Vagina (tissue), 2 donors: ENCODE measurements around the gene NPIPA5. TPM values are rescaled to one million over a fixed set of nuclear protein-coding genes. Genes with fewer than 3 reads are reported as not detected.
"Not testable (repeated sequence)": the region's sequence is repeated elsewhere in the genome, so short reads cannot be mapped to it uniquely, and the experiment has no call there.

Source experiments
- DNase-seq, 2 donors: peaks; one replicate each; pipeline ENCODE4 v3.0.0-alpha.2; 2017; ENCODE audit errors: extremely low spot score in 2 of 2
- H3K27ac ChIP-seq: fragments of 200-600 bp; sonication (generic); one replicate; pipeline ENCODE4 v1.5.1; 2019
- H3K27me3 ChIP-seq: fragments of 200-600 bp; sonication (generic); one replicate; pipeline ENCODE4 v1.5.1; 2019
- H3K36me3 ChIP-seq, 2 donors: fragments of 200-600 bp; sonication (generic); one replicate each; pipeline ENCODE4 v1.5.1; 2017 to 2019
- H3K4me1 ChIP-seq: fragments of 200-600 bp; sonication (generic); one replicate; pipeline ENCODE4 v1.5.1; 2019
- H3K4me3 ChIP-seq, 2 donors: fragments of 200-600 bp; sonication (generic); 1 replicate in 1 of 2; 2 replicates in 1 of 2; pipeline ENCODE4 v1.5.1; 2016 to 2019
- H3K9me3 ChIP-seq: fragments of 200-600 bp; sonication (generic); one replicate; pipeline ENCODE4 v1.5.1; 2019
- POLR2A ChIP-seq, 2 donors: fragments of 450-650 bp; IDR thresholded peaks; one replicate each; pipeline ENCODE4 v1.6.1; 2017; ENCODE audit warnings: antibody characterized with exemption in 2 of 2, mild to moderate bottlenecking in 2 of 2, moderate library complexity in 2 of 2
- POLR2AphosphoS5 ChIP-seq, 2 donors: sonication (generic); formaldehyde crosslinking; IDR thresholded peaks; one replicate each; pipeline ENCODE4 v1.9.0; 2017; ENCODE audit warnings: antibody characterized with exemption in 2 of 2, mild to moderate bottlenecking in 2 of 2, low read depth in 1 of 2; ENCODE audit not compliant: insufficient read depth in 1 of 2
- intact Hi-C: fragments of 100-400 bp; cut with DNase I; formaldehyde crosslinking; loops from one replicate; pipeline ENCODE4 v1.15.1; 2023
- total RNA-seq: library from RNA; depleted of rRNA; stranded (reverse); fragments of >200 nt; gene quantifications from one replicate; pipeline ENCODE4 v1.2.3, GENCODE V29; 2016
- TF ChIP-seq, protein P1 (sequence below), 3 experiments: fragments of 450-650 bp in 2 of 3; fragments of 200-600 bp in 1 of 3; sonication (generic) in 1 of 3; IDR thresholded peaks; one replicate each; pipeline ENCODE4 v1.5.1; 2017 to 2019; ENCODE audit warnings: antibody characterized with exemption in 3 of 3, mild to moderate bottlenecking in 2 of 3, moderate library complexity in 2 of 3

Gene NPIPA5
- total RNA-seq, 1 donor from 2014 or later, result 5.9 TPM

DNA sequence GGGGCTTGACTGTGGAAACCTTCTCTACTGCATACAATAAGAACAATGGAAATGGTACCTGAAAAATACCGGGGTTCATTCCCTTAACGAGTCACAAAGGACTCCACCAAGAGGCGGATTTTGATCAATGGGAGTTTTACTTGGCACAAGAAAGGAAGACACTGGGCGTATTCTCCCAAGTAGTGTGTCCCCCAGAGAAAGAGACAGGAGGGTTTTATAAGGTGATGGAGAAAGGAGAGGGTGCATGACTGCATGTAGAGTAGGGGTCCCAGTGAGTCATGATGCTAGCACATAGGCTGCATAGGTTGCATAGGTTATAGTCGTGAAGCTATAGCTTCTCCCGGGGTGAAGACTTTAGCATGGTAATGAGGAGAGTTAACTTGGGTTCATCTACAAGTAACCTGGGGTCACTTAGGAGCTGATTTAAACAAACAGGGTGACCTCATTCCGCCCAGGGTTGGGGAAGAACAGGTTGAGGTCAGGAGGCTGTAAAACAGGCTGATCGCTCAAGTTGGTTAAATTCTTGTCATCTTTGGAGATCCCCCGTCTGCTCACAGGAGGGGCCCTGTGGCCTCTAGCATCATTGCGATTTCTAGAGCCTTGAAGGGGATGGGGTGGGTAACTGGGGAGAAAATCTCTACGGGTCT lies 19.0 kb upstream of the NPIPA5 start:
- no peaks in the 10 kb centered on the region for H3K9me3 ChIP-seq
- H3K4me1 ChIP-seq, result no peaks in the 10 kb centered on the region
- H3K36me3 ChIP-seq, result no peaks in the 10 kb centered on the region
- DNase-seq, result no peak
- H3K27me3 ChIP-seq, result no peaks in the 10 kb centered on the region
- intact Hi-C loops, result no loop called here
- TF ChIP-seq POLR2A (IDR thresholded peaks at IDR 0.05), result no peak
- TF ChIP-seq POLR2AphosphoS5 (IDR thresholded peaks at IDR 0.05; ENCODE audit: insufficient read depth in 1 of 2, low read depth in 1 of 2), result no peak
- TF ChIP-seq, protein P1, sequence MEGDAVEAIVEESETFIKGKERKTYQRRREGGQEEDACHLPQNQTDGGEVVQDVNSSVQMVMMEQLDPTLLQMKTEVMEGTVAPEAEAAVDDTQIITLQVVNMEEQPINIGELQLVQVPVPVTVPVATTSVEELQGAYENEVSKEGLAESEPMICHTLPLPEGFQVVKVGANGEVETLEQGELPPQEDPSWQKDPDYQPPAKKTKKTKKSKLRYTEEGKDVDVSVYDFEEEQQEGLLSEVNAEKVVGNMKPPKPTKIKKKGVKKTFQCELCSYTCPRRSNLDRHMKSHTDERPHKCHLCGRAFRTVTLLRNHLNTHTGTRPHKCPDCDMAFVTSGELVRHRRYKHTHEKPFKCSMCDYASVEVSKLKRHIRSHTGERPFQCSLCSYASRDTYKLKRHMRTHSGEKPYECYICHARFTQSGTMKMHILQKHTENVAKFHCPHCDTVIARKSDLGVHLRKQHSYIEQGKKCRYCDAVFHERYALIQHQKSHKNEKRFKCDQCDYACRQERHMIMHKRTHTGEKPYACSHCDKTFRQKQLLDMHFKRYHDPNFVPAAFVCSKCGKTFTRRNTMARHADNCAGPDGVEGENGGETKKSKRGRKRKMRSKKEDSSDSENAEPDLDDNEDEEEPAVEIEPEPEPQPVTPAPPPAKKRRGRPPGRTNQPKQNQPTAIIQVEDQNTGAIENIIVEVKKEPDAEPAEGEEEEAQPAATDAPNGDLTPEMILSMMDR (IDR thresholded peaks at IDR 0.05), result no peak
- no peak overlapping the region for H3K4me3 ChIP-seq
- H3K27ac ChIP-seq, result no peak overlapping the region

DNA sequence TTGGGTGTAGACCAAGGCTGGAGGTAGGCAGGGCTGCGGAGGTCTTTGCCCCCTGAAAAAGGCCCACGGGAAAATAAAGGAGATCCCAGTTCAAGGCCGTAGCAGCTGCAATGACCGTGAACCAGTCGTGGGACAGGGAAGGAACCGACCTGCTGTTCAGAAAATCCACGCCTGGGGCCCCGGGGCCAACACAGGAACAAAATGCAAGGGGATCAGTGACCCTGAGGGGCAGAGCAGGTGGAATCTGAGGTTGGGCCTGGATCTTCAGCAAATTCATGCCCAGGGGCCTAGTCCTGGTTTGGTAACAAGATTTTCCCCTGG lies 18.4 kb upstream of the NPIPA5 start:
- H3K27ac ChIP-seq, H3K4me1 ChIP-seq, H3K9me3 ChIP-seq, intact Hi-C loops, H3K27me3 ChIP-seq, H3K36me3 ChIP-seq, DNase-seq: not testable (repeated sequence)
- peak overlapping the region; percentile 56 to 57 for H3K4me3 ChIP-seq

DNA sequence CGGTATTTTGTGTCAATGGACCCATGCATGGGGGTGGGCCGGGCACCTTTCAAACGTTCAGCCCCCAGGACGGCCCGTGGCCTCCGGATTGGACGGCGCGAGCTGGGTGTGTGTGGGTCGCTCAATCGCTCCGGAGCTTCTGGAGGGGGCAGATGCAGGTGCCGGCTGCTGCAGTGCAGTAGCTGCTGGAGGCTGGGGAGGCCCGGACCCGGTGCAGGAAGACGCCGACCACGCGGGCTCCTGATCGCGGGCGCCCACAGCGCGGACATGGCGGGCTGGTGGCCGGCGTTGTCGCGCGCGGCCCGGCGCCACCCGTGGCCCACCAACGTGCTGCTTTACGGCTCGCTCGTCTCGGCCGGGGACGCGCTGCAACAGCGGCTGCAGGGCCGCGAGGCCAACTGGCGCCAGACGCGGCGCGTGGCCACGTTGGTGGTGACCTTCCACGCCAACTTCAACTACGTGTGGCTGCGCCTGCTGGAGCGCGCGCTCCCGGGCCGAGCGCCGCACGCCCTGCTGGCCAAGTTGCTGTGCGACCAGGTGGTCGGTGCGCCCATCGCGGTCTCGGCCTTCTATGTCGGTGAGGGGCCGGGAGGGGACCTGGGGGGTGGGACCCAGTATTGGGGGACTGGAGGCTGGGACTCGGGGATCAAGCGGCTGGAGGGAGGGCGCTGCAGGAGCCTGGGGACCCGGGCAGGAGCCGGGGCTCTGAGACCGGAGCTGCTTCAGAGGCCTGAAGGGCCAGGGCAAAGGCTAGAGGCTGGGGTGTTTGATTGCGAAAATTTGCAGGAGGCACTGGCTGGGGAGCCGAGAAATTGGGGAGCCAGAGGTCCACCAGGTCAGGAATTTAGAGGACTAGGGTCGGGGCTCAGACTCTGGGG lies 17.8 kb upstream of the NPIPA5 start, which contains the start of gene MPV17L:
TSS of gene MPV17L (plus strand) at position 124 of the 878 bp plus-strand sequence. CDS start at position 268, 144 bp downstream.
- H3K27me3 ChIP-seq, H3K9me3 ChIP-seq, intact Hi-C loops, H3K4me1 ChIP-seq, H3K36me3 ChIP-seq, DNase-seq: not testable (repeated sequence)
- Histone ChIP-seq H3K27ac (peak within 1 kb of the TSS; percentile 31), H3K4me3 (peak within 1 kb of the TSS; percentile 56 to 57)

DNA sequence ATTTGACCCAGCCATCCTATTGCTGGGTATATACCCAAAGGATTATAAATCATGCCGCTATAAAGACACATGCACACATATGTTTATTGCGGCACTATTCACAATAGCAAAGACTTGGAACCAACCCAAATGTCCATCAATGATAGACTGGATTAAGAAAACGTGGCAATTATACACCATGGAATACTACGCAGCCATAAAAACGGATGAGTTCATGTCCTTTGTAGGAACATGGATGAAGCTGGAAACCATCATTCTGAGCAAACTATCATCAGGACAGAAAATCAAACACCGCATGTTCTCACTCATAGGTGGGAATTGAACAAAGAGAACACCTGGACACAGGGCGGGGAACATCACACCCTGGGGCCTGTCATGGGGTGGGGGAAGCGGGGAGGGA lies 14.9 kb upstream of the NPIPA5 start:
- H3K27me3 ChIP-seq, H3K4me3 ChIP-seq, H3K27ac ChIP-seq, intact Hi-C loops, H3K4me1 ChIP-seq, DNase-seq, H3K36me3 ChIP-seq, H3K9me3 ChIP-seq: not testable (repeated sequence)

DNA sequence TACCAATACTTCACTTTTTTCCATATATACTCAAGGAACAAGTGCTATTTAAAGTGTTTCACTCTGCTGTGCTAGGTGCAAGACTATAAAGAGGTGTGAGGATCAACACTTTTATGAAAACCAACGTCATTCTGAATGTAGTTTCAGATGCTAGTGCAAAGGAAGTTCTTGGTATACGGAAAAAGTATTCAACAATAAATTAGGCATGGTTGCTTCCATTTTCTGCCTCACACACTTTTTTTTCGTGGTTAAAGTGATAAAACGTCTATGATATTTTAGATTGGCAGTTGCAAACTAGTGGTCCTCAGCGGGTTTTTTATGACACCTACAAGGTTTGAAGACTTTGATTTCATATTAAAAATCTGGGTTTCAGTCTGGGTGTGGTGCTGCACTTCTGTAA lies 11.8 kb upstream of the NPIPA5 start:
- H3K36me3 ChIP-seq, DNase-seq, H3K27me3 ChIP-seq, H3K4me1 ChIP-seq, H3K4me3 ChIP-seq, intact Hi-C loops, H3K9me3 ChIP-seq, H3K27ac ChIP-seq: not testable (repeated sequence)

DNA sequence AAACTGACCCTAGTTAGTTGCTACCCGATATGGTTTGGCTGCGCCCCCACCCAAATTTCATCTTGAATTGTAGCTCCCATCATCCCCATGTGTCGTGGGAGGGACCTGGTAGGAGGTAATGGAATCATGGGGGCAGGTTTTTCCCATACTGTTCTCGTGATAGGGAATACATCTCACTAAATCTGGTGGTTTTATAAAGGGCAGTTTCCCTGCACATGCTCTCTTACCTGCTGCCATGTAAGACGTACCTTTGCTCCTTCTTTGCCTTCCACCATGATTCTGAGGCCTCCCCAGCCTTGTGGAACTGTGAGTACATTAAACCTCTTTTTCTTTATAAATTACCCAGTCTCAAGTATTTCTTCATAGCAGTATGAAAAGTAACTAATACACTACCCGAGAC lies 10.0 kb upstream of the NPIPA5 start:
- intact Hi-C loops, result not testable (repeated sequence)

DNA sequence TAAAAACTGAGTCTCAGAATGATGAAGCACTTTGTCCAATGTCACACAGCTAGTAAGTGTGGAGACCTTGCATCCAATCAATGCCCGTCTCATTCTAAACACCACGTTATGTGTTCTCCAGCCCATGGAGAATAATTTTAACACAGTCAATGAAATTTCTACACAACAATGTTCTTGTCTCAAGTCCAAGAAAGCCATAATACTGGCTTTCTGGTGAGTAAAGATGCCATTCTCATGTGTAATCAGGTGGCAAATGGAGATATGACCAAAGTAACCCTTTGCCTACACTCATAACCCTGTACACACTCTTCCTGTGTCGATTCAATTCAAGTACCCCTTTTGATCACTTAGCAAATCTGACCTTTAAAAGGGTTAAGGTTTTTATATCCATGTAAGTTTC lies 4.7 kb upstream of the NPIPA5 start:
- intact Hi-C loops, H3K4me1 ChIP-seq: not testable (repeated sequence)

More for the DNA sequence above, 10.0 kb upstream of the NPIPA5 start:
- not testable (repeated sequence) for H3K4me1 ChIP-seq, H3K36me3 ChIP-seq, H3K27me3 ChIP-seq, H3K4me3 ChIP-seq, H3K27ac ChIP-seq, H3K9me3 ChIP-seq, DNase-seq

DNA sequence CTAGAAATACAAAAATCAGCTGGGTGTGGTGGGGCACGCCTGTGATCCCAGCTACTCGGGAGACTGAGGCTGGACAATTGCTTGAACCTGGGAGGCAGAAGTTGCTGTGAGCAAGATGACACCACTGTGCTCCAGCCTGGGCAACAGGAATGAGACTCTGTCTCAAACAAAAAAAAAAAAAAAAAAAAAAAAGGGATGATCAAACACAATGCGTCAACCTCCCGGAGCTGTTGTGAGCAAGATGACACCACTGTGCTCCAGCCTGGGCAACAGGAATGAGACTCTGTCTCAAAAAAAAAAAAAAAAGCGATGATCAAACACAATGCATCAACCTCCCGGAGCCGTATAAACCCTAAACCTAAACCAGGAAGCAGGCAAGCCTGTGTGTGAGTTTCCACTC lies 20.6 kb downstream of the NPIPA5 start:
- H3K4me3 ChIP-seq, H3K27me3 ChIP-seq, H3K9me3 ChIP-seq, H3K4me1 ChIP-seq, DNase-seq, H3K27ac ChIP-seq, intact Hi-C loops, H3K36me3 ChIP-seq: not testable (repeated sequence)

More for the DNA sequence above, 4.7 kb upstream of the NPIPA5 start:
- not testable (repeated sequence) for H3K27me3 ChIP-seq, H3K9me3 ChIP-seq, H3K4me3 ChIP-seq, DNase-seq, H3K27ac ChIP-seq, H3K36me3 ChIP-seq

DNA sequence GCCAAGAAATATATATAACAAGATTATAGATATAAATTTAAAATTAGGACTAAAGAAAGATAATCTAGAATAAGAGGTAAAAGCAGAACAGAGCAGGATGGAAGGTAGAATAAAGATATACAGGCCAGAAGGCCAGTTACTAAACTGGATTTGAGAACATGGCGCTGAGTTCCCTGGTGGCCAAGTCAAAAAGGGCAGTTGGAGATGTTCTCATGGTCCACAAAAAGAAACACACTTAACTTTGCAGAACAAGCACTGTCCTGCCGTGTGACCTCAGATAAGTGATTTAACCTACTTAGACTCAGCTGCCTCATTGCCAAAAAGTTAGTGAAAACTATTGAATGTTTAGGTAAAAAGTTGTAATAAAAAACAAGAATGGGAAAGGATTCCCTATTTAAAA lies 23.2 kb downstream of the NPIPA5 start:
- H3K4me1 ChIP-seq, H3K4me3 ChIP-seq, intact Hi-C loops, H3K36me3 ChIP-seq, H3K9me3 ChIP-seq, DNase-seq, H3K27me3 ChIP-seq, H3K27ac ChIP-seq: not testable (repeated sequence)

DNA sequence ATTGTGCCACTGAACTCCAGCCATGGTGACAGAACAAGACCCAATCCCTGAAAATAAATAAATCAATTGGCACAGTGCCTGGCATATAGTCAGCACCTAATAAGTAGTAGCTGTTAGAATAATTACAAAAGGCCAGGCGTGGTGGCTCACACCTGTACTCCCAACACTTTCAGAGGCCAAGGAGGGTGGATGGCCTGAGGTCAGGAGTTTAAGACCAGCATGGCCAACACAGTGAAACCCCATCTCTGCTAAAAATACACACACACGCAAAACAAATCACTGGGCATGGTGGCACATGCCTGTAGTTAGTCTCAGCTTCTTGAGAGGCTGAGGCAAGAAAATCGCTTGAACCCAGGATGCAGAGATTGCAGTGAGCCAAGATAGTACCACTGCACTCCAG lies 25.2 kb downstream of the NPIPA5 start:
- H3K27me3 ChIP-seq, intact Hi-C loops, H3K4me1 ChIP-seq: not testable (repeated sequence)

DNA sequence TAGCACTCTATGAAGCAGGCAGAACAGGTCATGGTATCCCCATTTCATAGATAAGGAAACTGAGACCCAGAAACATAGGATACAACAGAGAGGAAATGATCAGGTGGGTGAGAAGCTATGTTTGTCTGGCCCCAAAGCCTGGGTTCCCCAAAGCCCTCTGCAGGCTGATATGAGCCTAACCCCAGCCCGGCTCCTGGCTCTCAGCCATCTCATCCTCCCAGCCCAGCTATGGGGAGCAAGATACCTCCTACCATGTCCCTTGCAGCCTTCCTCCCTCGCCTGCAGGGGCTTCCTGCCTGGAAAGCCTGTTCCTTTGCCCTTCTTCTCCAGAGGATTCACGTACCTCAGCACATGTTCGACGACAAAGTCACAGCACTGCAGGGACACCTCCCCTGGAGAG lies 26.3 kb downstream of the NPIPA5 start:
- H3K27me3 ChIP-seq, H3K4me1 ChIP-seq, H3K36me3 ChIP-seq, H3K4me3 ChIP-seq, H3K9me3 ChIP-seq, DNase-seq, intact Hi-C loops, H3K27ac ChIP-seq: not testable (repeated sequence)

More for the DNA sequence above, 25.2 kb downstream of the NPIPA5 start:
- H3K27ac ChIP-seq, H3K4me3 ChIP-seq, H3K9me3 ChIP-seq, H3K36me3 ChIP-seq, DNase-seq: not testable (repeated sequence)

DNA sequence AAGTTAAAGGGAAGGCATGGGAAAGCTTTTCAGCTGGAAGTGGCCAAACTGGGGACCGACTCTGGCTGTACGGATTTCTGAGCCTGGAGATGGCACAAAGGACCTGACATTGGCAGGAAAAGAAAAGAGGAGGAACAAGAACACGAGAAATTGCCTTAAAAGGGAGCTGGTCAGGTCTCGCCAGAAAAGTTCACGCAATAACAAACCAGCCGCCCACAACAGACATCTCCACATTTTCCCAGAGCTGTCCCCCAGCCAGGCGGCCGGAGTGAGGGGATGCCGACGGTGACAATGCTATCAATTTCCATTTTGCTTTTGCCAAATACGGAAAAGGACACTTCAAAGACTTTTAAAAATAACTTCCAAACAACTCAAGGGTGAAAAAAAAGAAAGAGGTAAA lies 26.8 kb downstream of the NPIPA5 start:
- H3K27me3 ChIP-seq, intact Hi-C loops, DNase-seq, H3K27ac ChIP-seq, H3K4me1 ChIP-seq, H3K4me3 ChIP-seq, H3K9me3 ChIP-seq, H3K36me3 ChIP-seq: not testable (repeated sequence)
